Tongue (tissue), 2 donors: ENCODE results near the gene ZBTB17. TPM values are rescaled to one million over a fixed set of nuclear protein-coding genes. Genes with fewer than 3 reads are reported as not detected.
"Not testable (repeated sequence)": the region's sequence is repeated elsewhere in the genome, so short reads cannot be mapped to it uniquely, and the experiment has no call there.

Source experiments
- DNase-seq: peaks from one replicate; pipeline ENCODE4 v3.0.0-alpha.2; 2015
- total RNA-seq: library from RNA; depleted of rRNA; stranded (reverse); fragments of >200 nt; gene quantifications from one replicate; pipeline ENCODE4 v1.2.3, GENCODE V29; 2014

The ZBTB17 gene
- total RNA-seq, 1 donor from 2014 or later, result 22.7 TPM

- DNase-seq, result no peak
Observed at GRCh38 chr1:15935056-15935950, 40.6 kb downstream of the ZBTB17 start.

- no peak for DNase-seq
Observed at GRCh38 chr1:15934211-15935055, 41.5 kb downstream of the ZBTB17 start.

DNA sequence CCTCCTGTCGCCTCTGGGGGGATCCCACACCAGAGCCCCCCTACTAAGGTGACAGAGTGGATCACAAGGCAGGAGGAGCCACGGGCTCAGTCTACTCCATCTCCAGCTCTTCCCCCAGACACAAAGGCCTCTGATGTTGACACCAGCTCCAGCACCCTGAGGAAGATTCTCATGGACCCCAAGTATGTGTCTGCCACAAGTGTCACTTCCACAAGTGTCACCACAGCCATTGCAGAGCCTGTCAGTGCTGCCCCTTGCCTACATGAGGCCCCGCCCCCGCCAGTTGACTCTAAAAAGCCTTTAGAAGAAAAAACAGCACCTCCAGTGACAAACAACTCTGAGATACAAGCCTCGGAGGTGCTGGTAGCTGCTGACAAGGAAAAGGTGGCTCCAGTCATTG lies 42.2 kb downstream of the ZBTB17 start:
- DNase-seq, result no peak

DNA sequence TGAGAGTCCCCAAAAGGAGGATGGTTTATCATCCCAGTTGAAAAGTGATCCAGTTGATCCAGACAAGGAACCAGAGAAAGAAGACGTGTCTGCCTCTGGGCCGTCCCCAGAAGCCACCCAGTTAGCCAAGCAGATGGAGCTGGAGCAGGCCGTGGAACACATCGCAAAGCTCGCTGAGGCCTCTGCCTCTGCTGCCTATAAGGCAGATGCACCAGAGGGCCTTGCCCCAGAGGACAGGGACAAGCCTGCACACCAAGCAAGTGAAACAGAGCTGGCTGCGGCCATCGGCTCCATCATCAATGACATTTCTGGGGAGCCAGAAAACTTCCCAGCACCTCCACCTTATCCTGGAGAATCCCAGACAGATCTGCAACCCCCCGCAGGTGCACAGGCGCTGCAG lies 43.3 kb downstream of the ZBTB17 start:
- DNase-seq, result no peak

DNA sequence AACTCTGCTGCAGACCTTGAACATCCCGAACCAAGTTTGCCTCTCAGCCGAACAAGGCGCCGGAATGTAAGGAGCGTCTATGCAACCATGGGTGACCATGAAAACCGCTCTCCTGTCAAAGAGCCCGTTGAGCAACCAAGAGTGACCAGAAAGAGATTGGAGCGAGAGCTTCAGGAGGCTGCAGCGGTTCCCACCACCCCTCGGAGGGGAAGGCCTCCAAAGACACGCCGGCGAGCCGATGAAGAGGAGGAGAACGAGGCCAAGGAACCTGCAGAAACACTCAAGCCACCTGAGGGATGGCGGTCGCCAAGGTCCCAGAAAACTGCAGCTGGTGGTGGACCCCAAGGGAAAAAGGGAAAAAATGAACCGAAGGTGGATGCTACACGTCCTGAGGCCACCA lies 44.0 kb downstream of the ZBTB17 start:
- DNase-seq, result no peak

DNA sequence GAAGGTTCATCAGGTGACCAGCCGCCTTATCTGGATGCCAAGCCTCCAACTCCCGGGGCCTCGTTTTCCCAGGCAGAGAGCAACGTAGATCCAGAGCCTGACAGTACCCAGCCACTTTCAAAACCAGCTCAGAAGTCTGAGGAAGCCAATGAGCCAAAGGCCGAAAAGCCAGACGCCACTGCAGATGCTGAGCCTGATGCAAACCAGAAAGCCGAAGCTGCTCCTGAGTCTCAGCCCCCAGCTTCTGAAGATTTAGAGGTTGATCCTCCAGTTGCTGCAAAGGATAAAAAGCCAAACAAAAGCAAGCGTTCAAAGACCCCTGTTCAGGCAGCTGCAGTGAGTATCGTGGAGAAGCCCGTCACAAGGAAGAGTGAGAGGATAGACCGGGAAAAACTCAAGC lies 44.5 kb downstream of the ZBTB17 start:
- DNase-seq, result no peak

DNA sequence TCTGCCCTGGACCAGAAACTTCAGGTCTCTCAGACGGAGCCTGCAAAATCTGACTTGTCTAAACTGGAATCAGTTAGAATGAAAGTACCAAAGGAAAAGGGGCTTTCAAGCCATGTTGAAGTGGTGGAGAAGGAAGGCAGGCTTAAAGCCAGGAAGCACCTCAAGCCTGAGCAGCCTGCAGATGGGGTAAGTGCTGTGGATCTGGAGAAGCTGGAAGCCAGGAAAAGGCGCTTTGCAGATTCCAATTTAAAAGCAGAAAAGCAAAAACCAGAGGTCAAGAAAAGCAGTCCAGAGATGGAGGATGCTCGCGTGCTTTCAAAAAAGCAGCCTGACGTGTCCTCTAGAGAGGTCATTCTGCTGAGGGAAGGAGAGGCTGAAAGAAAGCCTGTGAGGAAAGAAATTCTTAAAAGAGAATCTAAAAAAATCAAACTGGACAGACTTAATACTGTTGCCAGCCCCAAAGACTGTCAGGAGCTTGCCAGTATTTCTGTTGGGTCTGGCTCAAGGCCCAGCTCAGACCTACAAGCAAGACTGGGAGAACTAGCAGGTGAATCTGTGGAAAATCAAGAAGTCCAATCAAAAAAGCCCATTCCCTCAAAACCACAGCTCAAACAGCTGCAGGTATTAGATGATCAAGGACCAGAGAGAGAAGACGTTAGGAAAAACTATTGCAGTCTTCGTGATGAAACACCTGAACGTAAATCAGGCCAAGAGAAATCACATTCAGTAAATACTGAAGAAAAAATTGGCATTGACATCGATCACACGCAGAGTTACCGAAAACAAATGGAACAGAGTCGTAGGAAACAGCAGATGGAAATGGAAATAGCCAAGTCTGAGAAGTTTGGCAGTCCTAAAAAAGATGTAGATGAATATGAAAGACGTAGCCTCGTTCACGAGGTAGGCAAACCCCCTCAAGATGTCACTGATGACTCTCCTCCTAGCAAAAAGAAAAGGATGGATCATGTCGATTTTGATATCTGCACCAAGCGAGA lies 46.6 kb downstream of the ZBTB17 start:
- no peak for DNase-seq

- not testable (repeated sequence) for DNase-seq
Observed at GRCh38 chr1:15926448-15926847, 49.5 kb downstream of the ZBTB17 start.

DNA sequence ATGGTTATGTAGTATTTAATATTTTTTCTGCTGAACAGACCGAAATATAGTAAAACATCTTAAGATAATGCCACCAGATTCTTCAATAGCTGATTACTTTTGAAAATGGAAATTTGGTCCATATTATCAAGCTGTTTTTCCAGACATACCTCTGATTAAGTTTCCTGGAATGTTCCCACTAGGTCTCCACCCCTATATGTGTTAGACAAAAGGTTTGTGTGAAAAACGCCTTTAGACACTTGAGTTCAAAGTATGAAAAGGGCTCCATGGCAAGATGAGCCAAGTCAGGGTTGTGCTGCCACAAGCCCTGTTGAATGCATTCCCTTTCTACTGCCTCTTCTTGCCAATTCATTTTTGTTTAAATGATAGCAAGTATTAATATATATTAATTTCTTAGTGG lies 52.7 kb downstream of the ZBTB17 start:
- no peak for DNase-seq

DNA sequence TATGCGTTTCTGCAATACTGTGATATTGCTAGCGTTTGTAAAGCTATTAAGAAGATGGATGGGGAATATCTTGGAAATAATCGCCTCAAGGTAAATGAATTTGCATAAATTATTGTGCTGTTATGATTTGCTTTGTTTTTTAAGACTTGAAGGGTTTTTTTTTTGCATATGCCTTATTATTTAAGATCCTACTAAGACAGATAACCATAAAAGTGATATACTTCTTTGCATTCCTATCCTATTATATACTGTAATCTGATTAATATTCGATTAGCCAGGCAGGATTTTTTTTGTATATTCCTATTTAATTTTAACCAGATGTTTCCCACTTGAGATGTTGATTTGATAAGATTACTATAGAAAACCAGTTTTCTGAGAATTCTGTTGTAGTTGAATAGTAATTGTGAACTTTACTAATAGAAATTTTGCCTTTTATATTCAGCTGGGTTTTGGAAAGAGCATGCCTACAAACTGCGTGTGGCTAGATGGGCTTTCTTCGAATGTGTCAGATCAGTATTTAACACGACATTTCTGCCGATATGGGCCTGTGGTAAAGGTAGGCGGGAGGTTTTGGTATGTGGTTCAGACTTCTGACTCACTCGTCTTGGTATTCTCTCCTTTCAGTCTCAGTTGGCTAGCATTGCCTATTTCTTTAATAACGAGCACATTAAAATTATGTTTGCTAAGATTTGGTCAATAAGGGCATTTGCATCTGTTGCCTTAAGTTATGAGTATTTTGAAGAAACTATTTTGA lies 56.8 kb downstream of the ZBTB17 start:
- DNase-seq, result no peak

- no peak for DNase-seq
Observed at GRCh38 chr1:15916916-15917315, 59.0 kb downstream of the ZBTB17 start.

DNA sequence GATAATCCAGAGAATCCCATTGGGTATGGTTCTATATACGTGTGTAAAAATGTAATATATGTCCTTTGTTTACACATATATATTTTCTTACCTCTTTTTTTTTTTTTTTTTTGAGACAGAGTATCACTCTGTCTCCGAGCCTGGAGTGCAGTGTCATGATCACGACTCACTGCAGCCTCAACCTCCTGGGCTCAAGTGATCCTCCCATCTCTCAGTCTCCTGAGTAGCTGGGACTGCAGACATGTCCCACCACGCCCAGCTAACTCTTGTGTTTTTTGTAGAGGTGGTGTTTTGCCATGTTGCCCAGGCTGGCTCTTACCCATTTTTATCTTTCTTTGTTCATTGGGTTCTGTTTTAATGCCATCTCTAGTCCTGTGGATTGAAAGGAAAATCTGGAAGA lies 59.5 kb downstream of the ZBTB17 start:
- no peak for DNase-seq

DNA sequence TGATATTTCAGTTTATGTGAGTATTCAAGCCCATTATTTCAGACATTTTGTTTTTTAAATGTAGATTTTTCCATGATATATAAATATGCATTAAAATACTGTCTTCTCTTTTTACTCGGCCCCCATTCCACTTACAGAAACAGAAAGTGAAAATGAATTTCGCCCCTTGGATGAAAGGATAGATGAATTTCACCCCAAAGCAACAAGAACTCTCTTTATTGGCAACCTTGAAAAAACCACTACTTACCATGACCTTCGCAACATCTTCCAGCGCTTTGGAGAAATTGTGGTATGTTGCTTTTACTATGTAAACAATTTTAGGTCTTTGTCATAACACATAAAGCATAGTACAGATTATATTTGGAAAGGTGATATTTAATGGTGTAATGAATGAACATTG lies 59.9 kb downstream of the ZBTB17 start:
- DNase-seq, result no peak

GRCh38 chr1:15913607-15914006 lies 62.3 kb downstream of the ZBTB17 start:
- not testable (repeated sequence) for DNase-seq

- DNase-seq, result no peak
Observed at GRCh38 chr1:15911927-15912326, 64.0 kb downstream of the ZBTB17 start.

GRCh38 chr1:15911141-15911540 lies 64.8 kb downstream of the ZBTB17 start:
- DNase-seq, result no peak

DNA sequence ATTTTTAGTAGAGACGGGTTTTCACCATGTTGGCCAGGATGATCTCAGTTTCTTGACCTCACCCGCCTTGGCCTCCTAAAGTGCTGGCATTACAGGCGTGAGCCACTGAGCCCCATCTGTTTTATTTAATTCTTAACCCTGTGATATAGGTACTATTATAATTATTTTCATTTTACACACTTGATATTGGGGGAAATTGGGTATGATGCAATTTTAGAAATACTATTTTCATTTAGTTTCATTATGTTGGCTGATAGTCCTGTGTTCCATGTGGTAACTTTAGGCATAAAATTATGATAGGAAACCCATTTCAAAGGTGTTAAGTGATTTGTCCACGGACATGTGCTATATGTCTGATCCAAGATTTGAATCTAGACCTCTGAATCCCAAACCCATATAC lies 67.3 kb downstream of the ZBTB17 start:
- DNase-seq, result no peak

- DNase-seq, result no peak
Observed at GRCh38 chr1:15902882-15903281, 73.0 kb downstream of the ZBTB17 start.

GRCh38 chr1:15900662-15901279 lies 75.1 kb downstream of the ZBTB17 start:
- no peak for DNase-seq

DNA sequence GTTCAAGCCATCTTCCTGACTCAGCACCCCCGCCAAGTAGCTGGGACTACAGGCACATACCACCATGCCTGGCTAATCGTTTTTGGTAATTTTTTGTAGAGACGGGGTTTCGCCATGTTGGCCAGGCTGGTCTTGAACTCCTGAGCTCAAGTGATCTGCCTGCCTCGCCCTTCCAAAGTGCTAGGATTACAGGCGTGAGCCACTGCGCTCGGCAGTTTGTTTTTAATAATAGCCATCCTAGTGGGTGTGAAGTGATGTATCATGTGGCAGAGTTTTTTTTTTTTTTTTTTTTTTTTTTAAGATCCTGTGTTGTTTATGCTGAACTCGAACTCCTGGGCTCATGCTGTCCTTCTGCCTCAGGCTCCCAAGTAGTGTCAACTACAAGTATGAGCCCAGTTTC lies 76.6 kb downstream of the ZBTB17 start:
- DNase-seq, result no peak
